Esophagus mucosa (tissue), 1 donor: ENCODE data around the gene SHKBP1. TPM values are rescaled to one million over a fixed set of nuclear protein-coding genes. Genes with fewer than 3 reads are reported as not detected.
"Not testable (repeated sequence)": the region's sequence is repeated elsewhere in the genome, so short reads cannot be mapped to it uniquely, and the experiment has no call there.

Source experiments
- ATAC-seq: fragments of 200-7000 bp; cut with Tn5 transposase; one replicate; pipeline ENCODE4 v1.9.1; 2020
- total RNA-seq: library from RNA; stranded (reverse); gene quantifications from one replicate; pipeline ENCODE4 v1.2.4, GENCODE V29; 2023
- donor health status: DM: yes; HTN: yes; CAD: no.

The SHKBP1 gene
- total RNA-seq, 1 donor from 2014 or later, result 42.8 TPM

- no peak for ATAC-seq
Observed at GRCh38 chr19:40616178-40616577, 39.5 kb downstream of the SHKBP1 start.

- no peak for ATAC-seq
Observed at GRCh38 chr19:40616941-40617340, 40.3 kb downstream of the SHKBP1 start.

GRCh38 chr19:40617961-40618360 is 41.3 kb downstream of the SHKBP1 start:
- no peak for ATAC-seq

- ATAC-seq, result no peak
Observed at GRCh38 chr19:40619333-40620160, 42.9 kb downstream of the SHKBP1 start.

- no peak for ATAC-seq
Observed at GRCh38 chr19:40620161-40620485, 43.5 kb downstream of the SHKBP1 start.

GRCh38 chr19:40621283-40621682 is 44.6 kb downstream of the SHKBP1 start:
- ATAC-seq, result no peak

- ATAC-seq, result peak; percentile 6
Observed at GRCh38 chr19:40621966-40622772, 45.5 kb downstream of the SHKBP1 start.

GRCh38 chr19:40622773-40623075 is 46.1 kb downstream of the SHKBP1 start:
- ATAC-seq, result peak; percentile 6

- peak; percentile 54 for ATAC-seq
Observed at GRCh38 chr19:40623403-40624251, 47.0 kb downstream of the SHKBP1 start.

GRCh38 chr19:40624369-40625153 is 47.9 kb downstream of the SHKBP1 start:
- not testable (repeated sequence) for ATAC-seq

GRCh38 chr19:40625406-40626120 is 48.9 kb downstream of the SHKBP1 start:
- ATAC-seq, result no peak

- no peak for ATAC-seq
Observed at GRCh38 chr19:40626918-40627317, 50.2 kb downstream of the SHKBP1 start.

GRCh38 chr19:40627486-40628279 is 51.0 kb downstream of the SHKBP1 start:
- no peak for ATAC-seq

GRCh38 chr19:40629346-40629745 is 52.7 kb downstream of the SHKBP1 start:
- ATAC-seq, result no peak

- no peak for ATAC-seq
Observed at GRCh38 chr19:40630571-40631160, 54.0 kb downstream of the SHKBP1 start.

GRCh38 chr19:40632311-40633036 is 55.8 kb downstream of the SHKBP1 start:
- no peak for ATAC-seq

- peak; percentile 53 for ATAC-seq
Observed at GRCh38 chr19:40633207-40633606, 56.5 kb downstream of the SHKBP1 start.

- no peak for ATAC-seq
Observed at GRCh38 chr19:40638327-40638726, 61.7 kb downstream of the SHKBP1 start.

- no peak for ATAC-seq
Observed at GRCh38 chr19:40639638-40639982, 62.9 kb downstream of the SHKBP1 start.

- no peak for ATAC-seq
Observed at GRCh38 chr19:40640744-40641143, 64.1 kb downstream of the SHKBP1 start.
